ENCODE data around the gene SIGLEC6. TPM values are rescaled to one million over a fixed set of nuclear protein-coding genes. Genes with fewer than 3 reads are reported as not detected.

The SIGLEC6 gene
- total RNA-seq, 1 donor from 2014 or later = 6.6 TPM

GRCh38 chr19:51552608-51552995 is 21.1 kb upstream of the SIGLEC6 start:
- no peaks in the 10 kb centered on the region for H3K36me3 ChIP-seq
- H3K4me3 ChIP-seq = no peak overlapping the region
- no peak for DNase-seq (ENCODE audit: low spot score in 2 of 2)
- TF ChIP-seq CTCF (IDR thresholded peaks at IDR 0.05) = no peak
- H3K27ac ChIP-seq = no peak overlapping the region
- no peaks in the 10 kb centered on the region for H3K9me3 ChIP-seq
- H3K4me1 ChIP-seq = no peaks in the 10 kb centered on the region
- H3K27me3 ChIP-seq = no peaks in the 10 kb centered on the region
- intact Hi-C loops (cut with DNase I) = no loop called here

- no peaks in the 10 kb centered on the region for H3K4me1 ChIP-seq
- DNase-seq (ENCODE audit: low spot score in 2 of 2) = no peak
These were observed 20.4 kb upstream of the SIGLEC6 start for GRCh38 chr19:51551673-51552432.

GRCh38 chr19:51550848-51551672 is 19.6 kb upstream of the SIGLEC6 start:
- Histone ChIP-seq H3K9me3 (no peaks in the 10 kb centered on the region), H3K27ac (no peak overlapping the region), H3K4me1 (no peaks in the 10 kb centered on the region), H3K27me3 (no peaks in the 10 kb centered on the region), H3K4me3 (no peak overlapping the region), H3K36me3 (no peaks in the 10 kb centered on the region)
- no peak for TF ChIP-seq CTCF (IDR thresholded peaks at IDR 0.05)
- intact Hi-C loops (cut with DNase I) = no loop called here
- DNase-seq (ENCODE audit: low spot score in 2 of 2) = no peak

More at GRCh38 chr19:51551673-51552432, 20.4 kb upstream of the SIGLEC6 start:
- intact Hi-C loops (cut with DNase I) = no loop called here
- no peak overlapping the region for H3K4me3 ChIP-seq
- H3K27ac ChIP-seq = no peak overlapping the region
- no peaks in the 10 kb centered on the region for H3K27me3 ChIP-seq
- H3K9me3 ChIP-seq = no peaks in the 10 kb centered on the region
- H3K36me3 ChIP-seq = no peaks in the 10 kb centered on the region
- no peak for TF ChIP-seq CTCF (IDR thresholded peaks at IDR 0.05)

- no peak for DNase-seq (ENCODE audit: low spot score in 2 of 2)
- Histone ChIP-seq H3K4me3 (no peak overlapping the region), H3K4me1 (no peaks in the 10 kb centered on the region), H3K27ac (no peak overlapping the region), H3K36me3 (no peaks in the 10 kb centered on the region), H3K27me3 (no peaks in the 10 kb centered on the region), H3K9me3 (no peaks in the 10 kb centered on the region)
- intact Hi-C loops (cut with DNase I) = no loop called here
- no peak for TF ChIP-seq CTCF (IDR thresholded peaks at IDR 0.05)
These were observed 18.3 kb upstream of the SIGLEC6 start for GRCh38 chr19:51549533-51550324.

- no peak for DNase-seq (ENCODE audit: low spot score in 2 of 2)
- H3K36me3 ChIP-seq = no peaks in the 10 kb centered on the region
- no peaks in the 10 kb centered on the region for H3K9me3 ChIP-seq
- H3K4me1 ChIP-seq = no peaks in the 10 kb centered on the region
- TF ChIP-seq CTCF (IDR thresholded peaks at IDR 0.05) = no peak
- intact Hi-C loops (cut with DNase I) = no loop called here
- H3K4me3 ChIP-seq = no peak overlapping the region
- H3K27ac ChIP-seq = no peak overlapping the region
- no peaks in the 10 kb centered on the region for H3K27me3 ChIP-seq
These were observed 17.4 kb upstream of the SIGLEC6 start for GRCh38 chr19:51548891-51549305.

All from ascending aorta (tissue), 2 donors.